Mesenteric fat pad (tissue), 1 donor: ENCODE data around the gene PTH2. TPM values are rescaled to one million over a fixed set of nuclear protein-coding genes. Genes with fewer than 3 reads are reported as not detected.
"Not testable (repeated sequence)": the region's sequence is repeated elsewhere in the genome, so short reads cannot be mapped to it uniquely, and the experiment has no call there.

Experiments
- DNase-seq: peaks from one replicate; pipeline ENCODE4 v3.0.0-alpha.2; 2020; ENCODE audit warnings: low spot score
- long read RNA-seq: library from polyadenylated mRNA; unstranded; transcript quantifications from one replicate; pipeline ENCODE4 v2.0.0, GENCODE V29; 2020
- total RNA-seq: library from RNA; stranded (reverse); fragmentation: NEBNext Ultra II Directional; extraction: Animal tissue kit (Norgen Biotek cat#: 25700); gene quantifications from one replicate; pipeline ENCODE4 v1.2.1, GENCODE V29; 2021
- donor health status: DM: yes; HTN: yes; CAD: no.

The PTH2 gene, protein sequence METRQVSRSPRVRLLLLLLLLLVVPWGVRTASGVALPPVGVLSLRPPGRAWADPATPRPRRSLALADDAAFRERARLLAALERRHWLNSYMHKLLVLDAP
- total RNA-seq: not detected
- long read RNA-seq: 0 reads

GRCh38 chr19:49423071-49423984 is at the start of gene PTH2:
TSS of gene PTH2 (minus strand) at chr19:49423441. CDS start at chr19:49423339, 102 bp downstream.
- no peak for DNase-seq

DNA sequence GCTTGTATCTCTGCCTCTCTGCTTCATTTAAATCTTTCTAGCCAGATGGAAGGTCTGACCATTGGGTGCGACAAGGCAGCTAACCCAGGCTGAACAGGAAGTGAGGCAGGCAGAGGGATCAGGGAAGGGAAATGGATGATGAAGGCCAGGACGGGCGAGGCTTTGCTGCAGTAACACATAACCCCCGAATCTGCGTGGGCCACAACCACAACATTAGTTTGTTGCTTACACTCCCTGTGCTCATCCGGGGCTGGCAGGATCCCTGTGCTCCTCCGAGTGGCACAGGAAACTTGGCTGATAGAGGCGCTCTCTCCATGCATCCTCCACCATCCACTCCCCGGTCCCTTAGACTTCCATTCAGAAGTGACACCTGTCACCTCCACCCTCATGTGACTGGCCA is 49.7 kb upstream of the PTH2 start:
- no peak for DNase-seq

GRCh38 chr19:49470615-49470978 is 47.4 kb upstream of the PTH2 start:
- DNase-seq: no peak

DNA sequence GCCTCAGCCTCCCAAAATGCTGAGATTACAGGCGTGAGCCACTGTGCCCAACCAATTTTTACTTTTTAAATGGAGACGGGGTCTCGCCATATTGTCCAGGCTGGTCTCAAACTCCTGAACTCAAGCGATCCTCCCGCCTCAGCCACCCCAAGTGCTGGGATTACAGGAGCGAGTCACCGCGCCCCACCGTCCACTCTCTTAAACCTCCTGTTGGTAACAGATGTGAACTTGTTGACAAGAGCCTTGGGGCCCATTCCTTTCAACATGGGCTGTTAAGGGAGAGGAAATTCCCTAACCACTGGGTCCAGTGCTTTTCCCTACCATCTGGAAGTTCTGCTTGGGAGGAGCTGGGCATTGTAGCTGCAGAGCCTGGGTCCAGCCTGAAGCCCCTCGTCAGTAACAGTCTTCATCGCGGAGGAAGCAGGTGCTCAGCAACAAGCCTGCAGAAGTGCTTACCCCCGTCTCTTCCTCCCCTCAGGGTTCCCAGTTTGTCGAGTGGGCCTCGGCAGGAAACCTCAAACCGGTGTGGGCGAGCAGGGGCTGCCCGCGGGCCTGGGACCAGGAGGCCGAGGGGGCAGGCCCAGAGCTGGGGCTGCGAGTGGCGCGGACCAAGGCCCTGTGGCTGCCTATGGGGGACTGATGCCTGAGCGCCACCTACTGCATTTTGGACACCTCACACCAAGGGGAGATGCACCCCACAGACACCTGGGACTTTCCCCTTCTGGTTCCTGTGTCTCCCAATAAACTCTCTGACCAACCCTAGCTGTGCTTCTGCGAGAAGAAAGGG is 46.8 kb upstream of the PTH2 start:
- DNase-seq: no peak

- DNase-seq: no peak
These were observed 45.7 kb upstream of the PTH2 start for GRCh38 chr19:49468746-49469447.

DNA sequence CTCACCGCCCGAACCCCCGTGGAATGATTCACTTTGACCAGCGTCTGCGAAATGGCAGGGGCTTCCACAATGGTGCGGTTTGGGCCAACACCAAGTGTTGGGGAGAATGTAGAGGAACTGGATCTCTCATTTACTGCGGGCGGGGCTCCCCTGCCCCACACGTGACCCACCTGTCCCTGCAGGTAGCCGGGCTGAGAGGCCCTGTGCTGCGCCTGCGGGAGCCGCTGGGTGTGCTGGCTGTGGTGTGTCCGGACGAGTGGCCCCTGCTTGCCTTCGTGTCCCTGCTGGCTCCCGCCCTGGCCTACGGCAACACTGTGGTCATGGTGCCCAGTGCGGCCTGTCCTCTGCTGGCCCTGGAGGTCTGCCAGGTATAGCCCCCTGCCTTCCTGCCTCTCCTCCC is 45.0 kb upstream of the PTH2 start:
- DNase-seq: no peak

- no peak for DNase-seq
These were observed 42.1 kb upstream of the PTH2 start for GRCh38 chr19:49465371-49465770.

- no peak for DNase-seq
These were observed 40.9 kb upstream of the PTH2 start for GRCh38 chr19:49463960-49464740.

DNA sequence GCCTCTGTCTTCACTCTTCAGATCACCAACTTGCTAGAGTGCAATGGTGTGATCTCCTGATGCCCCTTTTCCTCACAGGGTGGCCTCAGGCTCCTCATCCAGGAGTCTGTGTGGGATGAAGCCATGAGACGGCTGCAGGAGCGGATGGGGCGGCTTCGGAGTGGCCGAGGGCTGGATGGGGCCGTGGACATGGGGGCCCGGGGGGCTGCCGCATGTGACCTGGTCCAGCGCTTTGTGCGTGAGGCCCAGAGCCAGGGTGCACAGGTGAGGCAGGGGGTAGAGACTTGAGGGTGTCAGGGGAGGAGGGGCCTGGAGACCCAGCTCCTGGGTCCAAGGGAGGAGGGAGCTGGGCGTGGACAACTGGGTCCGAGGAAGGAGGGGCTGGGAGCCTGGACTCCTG is 39.3 kb upstream of the PTH2 start:
- DNase-seq: no peak

DNA sequence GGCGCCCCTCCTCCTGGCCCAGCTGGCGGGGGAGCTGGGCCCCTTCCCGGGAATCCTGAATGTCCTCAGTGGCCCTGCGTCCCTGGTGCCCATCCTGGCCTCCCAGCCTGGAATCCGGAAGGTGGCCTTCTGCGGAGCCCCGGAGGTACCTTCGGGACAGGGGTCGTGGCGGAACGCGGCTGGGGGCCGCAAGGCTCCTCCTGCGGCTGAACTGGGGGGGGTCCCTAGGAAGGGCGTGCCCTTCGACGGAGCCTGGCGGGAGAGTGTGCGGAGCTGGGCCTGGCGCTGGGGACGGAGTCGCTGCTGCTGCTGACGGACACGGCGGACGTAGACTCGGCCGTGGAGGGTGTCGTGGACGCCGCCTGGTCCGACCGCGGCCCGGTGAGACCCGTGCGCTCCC is 38.4 kb upstream of the PTH2 start:
- DNase-seq: no peak

GRCh38 chr19:49461130-49461529 is 37.9 kb upstream of the PTH2 start:
- not testable (repeated sequence) for DNase-seq

DNA sequence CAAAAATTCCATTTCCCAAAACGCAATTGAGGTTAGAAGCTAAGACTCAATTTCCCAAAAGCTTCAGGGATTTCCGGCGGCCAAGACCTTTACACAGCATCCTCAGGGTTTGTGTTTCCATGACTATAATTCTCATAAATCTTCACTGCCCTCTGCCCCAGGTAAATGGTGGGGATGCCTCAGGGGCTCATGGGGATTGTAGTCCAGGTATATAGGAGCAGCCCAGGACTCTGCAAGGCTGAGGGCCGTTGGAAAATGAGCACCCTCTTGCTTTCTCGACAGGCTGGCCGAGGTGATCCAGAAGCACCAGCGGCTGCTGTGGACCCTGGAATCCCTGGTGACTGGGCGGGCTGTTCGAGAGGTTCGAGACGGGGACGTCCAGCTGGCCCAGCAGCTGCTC is 36.1 kb upstream of the PTH2 start:
- DNase-seq: no peak

GRCh38 chr19:49458567-49458903 is 35.3 kb upstream of the PTH2 start:
- no peak for DNase-seq

DNA sequence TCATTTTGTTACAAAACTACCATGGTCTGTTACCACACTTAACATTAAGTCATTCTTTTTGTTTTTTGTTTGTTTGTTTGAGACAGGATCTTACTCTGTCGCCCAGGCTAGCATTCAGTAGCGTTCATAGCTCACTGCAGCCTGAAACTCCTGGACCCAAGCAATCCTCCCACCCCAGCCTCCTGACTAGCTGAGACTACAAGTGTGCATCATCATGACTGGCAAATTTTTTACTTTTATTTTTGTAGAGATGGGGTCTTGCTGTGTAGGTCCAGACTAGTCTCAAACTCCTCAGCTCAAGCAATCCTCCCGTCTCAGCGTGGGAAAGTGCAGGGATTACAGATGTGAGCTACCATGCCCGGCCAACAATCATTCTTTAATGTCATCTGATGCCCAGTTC is 33.1 kb upstream of the PTH2 start:
- no peak for DNase-seq

- DNase-seq: no peak
These were observed 32.5 kb upstream of the PTH2 start for GRCh38 chr19:49455773-49456172.

- DNase-seq: no peak
These were observed 30.6 kb upstream of the PTH2 start for GRCh38 chr19:49453757-49454240.

- peak; percentile 99 for DNase-seq
These were observed 29.9 kb upstream of the PTH2 start, which contains the start of gene ALDH16A1 for GRCh38 chr19:49453013-49453756. TSS of gene ALDH16A1 (plus strand) at chr19:49453225. CDS start at chr19:49453332, 107 bp downstream.

DNA sequence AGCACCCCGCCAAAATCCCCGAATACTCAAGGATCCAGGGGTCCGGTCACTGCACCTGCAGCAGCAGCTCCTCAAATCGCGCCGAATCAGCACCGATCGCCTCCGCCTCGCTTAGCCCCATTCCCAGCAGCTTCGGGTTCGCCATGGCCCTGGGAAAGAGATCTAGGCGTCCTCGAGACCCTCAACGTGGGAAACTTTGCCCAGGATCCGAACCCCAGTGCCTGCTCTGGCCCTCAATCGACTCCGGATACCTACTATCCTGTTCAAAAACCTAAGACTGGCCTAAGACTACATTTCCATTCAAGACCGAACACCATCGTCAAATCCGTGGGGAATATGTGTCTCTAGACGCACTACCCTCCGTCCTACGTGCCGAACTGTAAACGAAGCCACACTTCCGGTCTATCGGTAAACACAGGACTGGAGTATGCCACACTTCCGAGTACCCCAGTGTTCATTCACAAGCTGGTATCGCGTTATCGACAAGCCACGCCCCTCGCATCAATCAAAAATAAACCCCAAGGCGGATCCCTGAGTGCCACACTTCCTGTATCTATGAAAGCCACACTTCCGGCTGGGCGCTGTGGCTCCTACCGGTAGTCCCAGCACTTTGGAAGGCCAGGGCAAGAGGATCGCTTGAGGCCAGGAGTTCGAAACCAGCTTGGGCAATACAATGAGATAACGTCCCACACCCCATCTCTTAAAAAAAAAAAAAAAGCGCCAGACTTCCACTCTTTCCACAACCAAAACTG is 28.4 kb upstream of the PTH2 start, which contains the start of gene PIH1D1:
Gene PIH1D1 (minus strand): TSS at position 385 of the 752 bp plus-strand sequence. CDS start 240 bp downstream, at position 145.
- DNase-seq: peak; percentile 93

- DNase-seq: no peak
These were observed 27.2 kb upstream of the PTH2 start for GRCh38 chr19:49450405-49450804.
